ENCODE results near the gene ZNF292. TPM values are rescaled to one million over a fixed set of nuclear protein-coding genes. Genes with fewer than 3 reads are reported as not detected.

Gene ZNF292
- total and polyA plus RNA-seq, 10 of the 15 experiments (the other 5 are each of a cell fraction or from before 2014, with no cell fraction given), result 11.1 to 57.6 (median 30.6) TPM

- in situ Hi-C loops (cut with MboI) (loop anchor here (25.0 kb wide), 1 partner anchor 1515 kb away; the partner anchor contains the start of gene SYNCRIP), intact Hi-C loops (cut with micrococcal nuclease; ENCODE audit: unreplicated experiment) (loop anchor here (10.0 kb wide), 3 partner anchors 173 to 1477 kb away; partner anchors contain the start of genes AKIRIN2, GJB7 and SMIM8)
- H3K79me2 ChIP-seq (ENCODE audit: control insufficient read depth, insufficient read depth, low read length), result peaks cover 50% of the 10 kb centered on the region
- H3K4me1 ChIP-seq (ENCODE audit: control insufficient read depth, insufficient read depth, low read length), result peaks cover 3% of the 10 kb centered on the region; the same call in 1 of the 2 replicates
- peak overlapping the region; percentile 93 for H3K9ac ChIP-seq (ENCODE audit: control insufficient read depth, insufficient read depth, low read length)
- ChIA-PET CTCF (interaction anchor here (1.1 to 1.6 kb wide), 3 partner anchors 12 to 73 kb away, joined by 3 to 6 read pairs (median 4); no protein-coding TSS in a partner anchor), RAD21 (ENCODE audit: unreplicated experiment) (interaction anchor here (0.7 to 1.2 kb wide), 5 partner anchors 19 to 104 kb away, joined by 3 to 5 read pairs (median 3); no protein-coding TSS in a partner anchor), POLR2A (interaction anchor here (0.5 to 1.2 kb wide), 5 partner anchors 10 to 325 kb away, joined by 3 to 15 read pairs (median 5); no protein-coding TSS in a partner anchor), SMC1A (ENCODE audit: uncharacterized antibody, unreplicated experiment) (interaction anchor here (0.9 to 1.4 kb wide), 3 partner anchors 14 to 85 kb away, joined by 3 to 5 read pairs (median 3); no protein-coding TSS in a partner anchor)
- H3K36me3 ChIP-seq (ENCODE audit: control insufficient read depth in 2 of 2, insufficient read depth in 2 of 2, low read length in 1 of 2), result 0 out of 4 replicates have a peak, but pooled peaks cover 0 to 3% of the 10 kb centered on the region in 2 experiments
- peak overlapping the region; percentile 99 for H3K4me2 ChIP-seq (ENCODE audit: control insufficient read depth, insufficient read depth)
- no peaks in the 10 kb centered on the region for H3K9me3 ChIP-seq (replicated peaks; ENCODE audit: control insufficient read depth, insufficient read depth, low read length)
- BruUV-seq (replicated peaks), result no TSS peak
- ATAC-seq (peak; percentile 65), DNase-seq (ENCODE audit: low read depth, low spot score) (no peak), FAIRE-seq (no peak)
- peak overlapping the region; percentile 96 for H3K4me3 ChIP-seq
- WGBS (ENCODE audit: insufficient coverage, insufficient replicate concordance, low lambda C conversion rate, missing lambda C conversion rate), result under 1% methylated on average over 50 of the region's 71 CpGs
- no peaks in the 10 kb centered on the region for H3K27me3 ChIP-seq (replicated peaks in 1 of 2; ENCODE audit: control insufficient read depth in 2 of 2, insufficient read depth in 2 of 2, low read length in 1 of 2)
- H3K27ac ChIP-seq (ENCODE audit: control insufficient read depth, insufficient read depth), result peak overlapping the region; percentile 92
- H2AFZ ChIP-seq (ENCODE audit: control insufficient read depth, low read depth, low read length), result peak overlapping the region; percentile 90
- no peaks in the 10 kb centered on the region; the same call in 1 of the 2 replicates for H4K20me1 ChIP-seq (ENCODE audit: control insufficient read depth, insufficient read depth)
- TF ChIP-seq CREM (IDR thresholded peaks at IDR 0.05; ENCODE audit: low read depth) (peak; percentile 37; the same call in 1 of the 2 replicates), ASH2L (IDR thresholded peaks at IDR 0.05; ENCODE audit: borderline replicate concordance, low read depth) (peak; percentile 92; the same call in 1 of the 2 replicates), EED (IDR thresholded peaks at IDR 0.05; ENCODE audit: low read depth) (peak; percentile 35), ZBTB11 (CRISPR knock-in tag; IDR thresholded peaks at IDR 0.05) (no peak), TCF3 (IDR thresholded peaks at IDR 0.05; ENCODE audit: borderline replicate concordance, insufficient read depth, low read depth, low read length) (no peak), HDGF (IDR thresholded peaks at IDR 0.05) (no peak), BACH1 (IDR thresholded peaks at IDR 0.05; ENCODE audit: borderline replicate concordance) (peak; percentile 77; the same call in 1 of the 2 replicates), CBX5 (IDR thresholded peaks at IDR 0.05; ENCODE audit: low read depth) (peak; percentile 84), SMARCA5 (IDR thresholded peaks at IDR 0.05) (peak; percentile 75), POLR2AphosphoS5 (IDR thresholded peaks at IDR 0.05; ENCODE audit: low read length) (peak; percentile 27; the same call in 1 of the 2 replicates), PKNOX1 (IDR thresholded peaks at IDR 0.05) (0 out of 2 replicates have a peak, but pooled peaks have one; percentile 9), DPF2 (IDR thresholded peaks at IDR 0.05) (peak; percentile 82)
- TF ChIP-seq, protein P1, sequence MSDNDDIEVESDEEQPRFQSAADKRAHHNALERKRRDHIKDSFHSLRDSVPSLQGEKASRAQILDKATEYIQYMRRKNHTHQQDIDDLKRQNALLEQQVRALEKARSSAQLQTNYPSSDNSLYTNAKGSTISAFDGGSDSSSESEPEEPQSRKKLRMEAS (IDR thresholded peaks at IDR 0.05; ENCODE audit: low read depth, low read length), result 0 out of 2 replicates have a peak, but pooled peaks have one; percentile 69
- TF ChIP-seq, protein P2, sequence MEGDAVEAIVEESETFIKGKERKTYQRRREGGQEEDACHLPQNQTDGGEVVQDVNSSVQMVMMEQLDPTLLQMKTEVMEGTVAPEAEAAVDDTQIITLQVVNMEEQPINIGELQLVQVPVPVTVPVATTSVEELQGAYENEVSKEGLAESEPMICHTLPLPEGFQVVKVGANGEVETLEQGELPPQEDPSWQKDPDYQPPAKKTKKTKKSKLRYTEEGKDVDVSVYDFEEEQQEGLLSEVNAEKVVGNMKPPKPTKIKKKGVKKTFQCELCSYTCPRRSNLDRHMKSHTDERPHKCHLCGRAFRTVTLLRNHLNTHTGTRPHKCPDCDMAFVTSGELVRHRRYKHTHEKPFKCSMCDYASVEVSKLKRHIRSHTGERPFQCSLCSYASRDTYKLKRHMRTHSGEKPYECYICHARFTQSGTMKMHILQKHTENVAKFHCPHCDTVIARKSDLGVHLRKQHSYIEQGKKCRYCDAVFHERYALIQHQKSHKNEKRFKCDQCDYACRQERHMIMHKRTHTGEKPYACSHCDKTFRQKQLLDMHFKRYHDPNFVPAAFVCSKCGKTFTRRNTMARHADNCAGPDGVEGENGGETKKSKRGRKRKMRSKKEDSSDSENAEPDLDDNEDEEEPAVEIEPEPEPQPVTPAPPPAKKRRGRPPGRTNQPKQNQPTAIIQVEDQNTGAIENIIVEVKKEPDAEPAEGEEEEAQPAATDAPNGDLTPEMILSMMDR (IDR thresholded peaks at IDR 0.05 in 2 of 3, conservative IDR thresholded peaks at IDR 0.05 in 1 of 3; ENCODE audit: control insufficient read depth in 2 of 3, extremely low read depth in 1 of 3, insufficient read depth in 1 of 3, low read depth in 3 of 3, low read length in 3 of 3), result 0 out of 6 replicates have a peak, but pooled peaks of 1 of the 3 experiments have one; percentile 2
Observed at GRCh38 chr6:87151781-87152525, 3.4 kb upstream of the ZNF292 start.
